Esophagus muscularis mucosa (tissue), 4 donors: ENCODE data around the gene OGFOD3. TPM values are rescaled to one million over a fixed set of nuclear protein-coding genes. Genes with fewer than 3 reads are reported as not detected.
"Not testable (repeated sequence)": the region's sequence is repeated elsewhere in the genome, so short reads cannot be mapped to it uniquely, and the experiment has no call there.

ENCODE experiments used
- DNase-seq: peaks from one replicate; pipeline ENCODE4 v3.0.0-alpha.2; 2017; ENCODE audit errors: extremely low spot score
- H3K27ac ChIP-seq, 4 donors: fragments of 200-600 bp; sonication (generic); replicated peaks in 1 of 4; 1 replicate in 3 of 4; 2 replicates in 1 of 4; pipeline ENCODE4 v1.5.1; 2016 to 2019; ENCODE audit warnings: mild to moderate bottlenecking in 1 of 4
- H3K27me3 ChIP-seq, 4 donors: fragments of 200-600 bp; sonication (generic); one replicate each; pipeline versions ENCODE4 v1.5.1 to v1.6.0; 2016 to 2019
- H3K36me3 ChIP-seq, 4 donors: fragments of 200-600 bp; sonication (generic); one replicate each; pipeline ENCODE4 v1.5.1; 2016 to 2019
- H3K4me1 ChIP-seq, 4 donors: fragments of 200-600 bp; sonication (generic); one replicate each; pipeline ENCODE4 v1.5.1; 2016 to 2019
- H3K4me3 ChIP-seq, 4 donors: fragments of 200-600 bp; sonication (generic); 1 replicate in 2 of 4; 2 replicates in 2 of 4; pipeline ENCODE4 v1.5.1; 2016 to 2019; ENCODE audit warnings: mild to moderate bottlenecking in 4 of 4, moderate library complexity in 1 of 4
- H3K9me3 ChIP-seq, 4 donors: fragments of 200-600 bp; sonication (generic); 1 replicate in 3 of 4; 2 replicates in 1 of 4; pipeline ENCODE4 v1.5.1; 2016 to 2019
- CTCF ChIP-seq, 3 experiments: fragments of 200-600 bp in 2 of 3; fragments of 450-650 bp in 1 of 3; sonication (generic) in 2 of 3; IDR thresholded peaks; one replicate each; pipeline ENCODE4 v1.5.1; 2017 to 2019; ENCODE audit warnings: antibody characterized with exemption in 3 of 3, mild to moderate bottlenecking in 2 of 3, moderate library complexity in 1 of 3
- EP300 ChIP-seq: sonication (generic); formaldehyde crosslinking; IDR thresholded peaks from one replicate; pipeline ENCODE4 v1.6.1; 2017; ENCODE audit warnings: antibody characterized with exemption
- POLR2A ChIP-seq: fragments of 450-650 bp; IDR thresholded peaks from one replicate; pipeline ENCODE4 v1.6.1; 2017; ENCODE audit warnings: antibody characterized with exemption, moderate library complexity, mild to moderate bottlenecking, low read depth
- POLR2AphosphoS5 ChIP-seq, 2 donors: sonication (generic); formaldehyde crosslinking; IDR thresholded peaks; one replicate each; pipeline ENCODE4 v1.6.1; 2017; ENCODE audit warnings: antibody characterized with exemption in 2 of 2
- WGBS: methylation state at CpG from one replicate; pipeline ENCODE4 v1.1.5; 2018; 5-methylcytosine and 5-hydroxymethylcytosine counted together
- intact Hi-C: fragments of 100-400 bp; cut with DNase I; formaldehyde crosslinking; loops from one replicate; pipeline ENCODE4 v1.15.1; 2023
- total RNA-seq, 4 donors: library from RNA; depleted of rRNA; stranded (reverse); fragments of >200 nt; gene quantifications; one replicate each; pipeline versions ENCODE4 v1.1.0 to v1.2.1, GENCODE V29; 2016

OGFOD3 gene
- total RNA-seq, 4 donors from 2014 or later = 21.6 to 35.3 (median 28.5) TPM

DNA sequence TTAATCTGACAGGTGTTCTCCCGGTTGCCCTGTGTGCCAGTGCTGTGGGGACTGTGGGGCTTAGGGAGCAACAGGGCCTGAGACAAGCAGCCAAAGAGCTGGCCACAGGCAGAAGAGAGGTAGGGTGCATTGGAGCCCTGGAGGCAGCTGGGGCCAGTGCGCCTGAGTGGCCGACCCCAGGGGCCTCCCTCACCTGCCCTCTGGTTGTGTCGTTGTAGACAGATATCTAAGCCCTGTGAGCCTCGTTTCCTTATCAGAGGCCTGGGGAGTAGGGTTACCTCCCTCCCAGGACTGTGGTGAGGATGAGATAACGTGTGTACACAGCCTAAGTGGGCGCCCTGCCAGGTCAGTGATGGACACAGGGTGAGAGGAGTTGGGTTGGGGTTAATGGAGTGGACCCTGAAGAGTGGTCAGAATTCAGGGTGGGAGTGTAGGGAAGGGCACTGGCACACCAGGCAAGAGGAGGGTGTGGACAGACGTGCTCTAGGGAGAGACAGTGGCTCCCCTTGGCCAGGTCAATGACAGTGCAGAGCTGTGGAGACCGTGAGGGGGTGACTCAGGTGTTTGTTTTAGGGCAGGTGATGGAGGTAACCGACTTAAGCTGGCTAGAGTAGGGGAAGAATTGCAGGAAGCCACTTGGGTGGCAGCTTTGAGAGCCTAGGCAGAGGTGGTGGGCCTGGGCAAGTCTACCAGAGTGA is 43.6 kb upstream of the OGFOD3 start:
- intact Hi-C loops = no loop called here

DNA sequence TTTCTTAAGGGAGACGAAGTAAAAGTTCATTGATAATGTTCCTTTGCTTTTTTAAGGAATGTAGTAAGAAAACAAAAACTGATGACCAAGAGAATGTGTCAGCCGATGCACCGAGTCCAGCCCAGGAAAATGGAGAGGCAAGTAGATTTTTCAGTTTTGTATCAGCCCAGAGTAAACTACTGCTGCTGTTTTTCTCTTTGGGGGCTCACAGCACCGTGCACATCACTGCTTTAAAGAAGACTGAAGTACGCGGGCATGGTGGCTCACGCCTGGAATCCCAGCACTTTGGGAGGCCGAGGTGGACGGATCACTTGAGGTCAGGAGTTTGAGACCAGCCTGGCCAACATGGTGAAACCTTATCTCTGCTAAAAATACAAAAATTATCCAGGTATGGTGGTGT is 41.5 kb upstream of the OGFOD3 start:
- DNase-seq, intact Hi-C loops, H3K9me3 ChIP-seq, H3K27me3 ChIP-seq, H3K27ac ChIP-seq: not testable (repeated sequence)
- peaks cover 20 to 51% (median 33%) of the 10 kb centered on the region in 4 donors for H3K4me1 ChIP-seq
- WGBS = 93% methylated on average over 9 of the region's 9 CpGs
- H3K36me3 ChIP-seq = peaks cover 40 to 51% (median 49%) of the 10 kb centered on the region in 4 donors
- peak overlapping the region in 1 of 4 donors; percentile 84 for H3K4me3 ChIP-seq

More for the DNA sequence above, 43.6 kb upstream of the OGFOD3 start:
- Histone ChIP-seq H3K9me3 (no peaks in the 10 kb centered on the region), H3K4me1 (peaks cover 19 to 41% (median 25%) of the 10 kb centered on the region in 4 donors), H3K27me3 (no peaks in the 10 kb centered on the region), H3K4me3 (no peak overlapping the region), H3K36me3 (peaks cover 46 to 71% (median 70%) of the 10 kb centered on the region in 4 donors), H3K27ac (no peak overlapping the region)
- DNase-seq = no peak
- 74% methylated on average over 10 of the region's 10 CpGs for WGBS
- TF ChIP-seq POLR2AphosphoS5 (IDR thresholded peaks at IDR 0.05) = no peak
- TF ChIP-seq EP300 = no peak
- no peak for TF ChIP-seq POLR2A
- no peak for TF ChIP-seq CTCF (IDR thresholded peaks at IDR 0.05)

GRCh38 chr17:82458885-82459424 is 40.6 kb upstream of the OGFOD3 start:
- 2% methylated on average over 10 of the region's 62 CpGs for WGBS
- Histone ChIP-seq H3K4me3 (peak overlapping the region; percentile 84 to 99 (median 97)), H3K9me3 (no peaks in the 10 kb centered on the region), H3K4me1 (peaks cover 20 to 43% (median 33%) of the 10 kb centered on the region in 4 donors), H3K36me3 (peaks cover 30 to 41% (median 39%) of the 10 kb centered on the region in 4 donors), H3K27me3 (no peaks in the 10 kb centered on the region), H3K27ac (peak overlapping the region; percentile 99 to 100 (median 100))
- TF ChIP-seq CTCF (IDR thresholded peaks at IDR 0.05) = no peak
- peak in 1 of 2 donors; percentile 3 for TF ChIP-seq POLR2AphosphoS5 (IDR thresholded peaks at IDR 0.05)
- no peak for DNase-seq
- intact Hi-C loops = no loop called here

DNA sequence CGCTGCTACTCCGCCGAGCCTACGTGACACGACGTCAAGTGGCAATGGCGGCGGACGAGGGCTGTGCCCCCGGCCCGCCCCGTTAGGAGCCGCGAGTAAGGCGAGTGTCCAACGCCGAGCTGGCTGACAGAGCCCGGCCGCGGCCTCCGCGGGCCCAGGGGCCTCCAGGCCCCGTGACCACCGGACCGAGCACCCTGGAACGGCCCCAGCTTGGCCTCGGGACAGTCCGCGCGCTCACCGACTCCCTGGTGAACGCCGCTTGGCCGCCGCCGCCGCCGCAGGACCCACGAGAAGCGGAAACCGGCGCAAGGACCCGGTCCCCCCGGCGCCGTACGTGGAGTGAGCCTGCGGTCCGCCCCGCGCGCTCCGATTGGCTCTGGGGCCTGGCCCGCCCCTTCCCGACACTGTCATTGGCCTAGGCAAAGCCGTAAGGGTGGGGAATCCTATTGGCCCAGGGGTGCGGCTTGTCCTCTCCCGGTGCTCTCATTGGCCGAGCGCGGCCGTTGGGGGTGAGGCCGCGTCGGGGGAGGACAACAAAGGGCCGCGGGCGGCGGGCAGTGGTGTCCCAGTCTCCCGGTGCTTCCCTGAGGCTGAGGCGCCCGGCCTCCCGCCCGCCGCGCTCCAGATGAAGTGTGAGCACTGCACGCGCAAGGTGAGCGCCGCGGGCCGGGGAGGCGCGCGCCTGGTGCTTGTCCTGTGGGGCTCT is 39.9 kb upstream of the OGFOD3 start, which contains the start of gene NARF:
Gene NARF, plus strand, starts transcription at position 563 of the 706 bp plus-strand sequence. Its CDS starts 63 bp downstream, at position 626.
- peaks cover 20 to 37% (median 31%) of the 10 kb centered on the region in 4 donors for H3K4me1 ChIP-seq

GRCh38 chr17:82457929-82458178 is 39.5 kb upstream of the OGFOD3 start:
- no peaks in the 10 kb centered on the region for H3K27me3 ChIP-seq
- intact Hi-C loops = no loop called here
- peak overlapping the region; percentile 84 to 99 (median 97) for H3K4me3 ChIP-seq
- no peak for TF ChIP-seq CTCF (IDR thresholded peaks at IDR 0.05)
- TF ChIP-seq POLR2AphosphoS5 (IDR thresholded peaks at IDR 0.05) = peak in 1 of 2 donors; percentile 91
- TF ChIP-seq EP300 = no peak
- peaks cover 24 to 32% (median 28%) of the 10 kb centered on the region in 4 donors for H3K36me3 ChIP-seq
- no peaks in the 10 kb centered on the region for H3K9me3 ChIP-seq
- WGBS = 0% methylated on average over 8 of the region's 8 CpGs
- H3K27ac ChIP-seq = peak overlapping the region; percentile 99 to 100 (median 100)
- H3K4me1 ChIP-seq = peaks cover 20 to 37% (median 31%) of the 10 kb centered on the region in 4 donors
- DNase-seq = no peak

More for the DNA sequence above, 39.9 kb upstream of the OGFOD3 start, which contains the start of gene NARF:
- WGBS = 1% methylated on average over 16 of the region's 85 CpGs
- DNase-seq = peak; percentile 100
- intact Hi-C loops = no loop called here
- peak within 1 kb of the TSS; percentile 99 to 100 (median 100) for H3K27ac ChIP-seq
- no peaks in the 10 kb centered on the region for H3K9me3 ChIP-seq
- peaks cover 24 to 37% (median 33%) of the 10 kb centered on the region in 4 donors for H3K36me3 ChIP-seq
- TF ChIP-seq POLR2AphosphoS5 (IDR thresholded peaks at IDR 0.05) (peak; percentile 86 to 100), EP300 (no peak), POLR2A (peak; percentile 98)
- H3K4me3 ChIP-seq = peak within 1 kb of the TSS; percentile 84 to 99 (median 97)
- H3K27me3 ChIP-seq = no peaks in the 10 kb centered on the region
